K562 (cell line): ENCODE measurements around the gene ABCB9. TPM values are rescaled to one million over a fixed set of nuclear protein-coding genes. Genes with fewer than 3 reads are reported as not detected.

Source experiments
- ATAC-seq: fragments of 200-7000 bp; cut with Tn5 transposase; 3 replicates; pipeline ENCODE4 v1.9.1; 2020; ENCODE audit warnings: moderate library complexity
- BruUV-seq: library from RNA; stranded (reverse); fragments of 400-500 nt; replicated peaks from 2 replicates; lab custom pipeline; 2021; lab: Mats Ljungman, UMichigan
- CTCF ChIA-PET: fragments of 300-600 bp; formaldehyde crosslinking; extraction: SDS; loops from one replicate; lab custom pipeline; 2021; ENCODE audit warnings: low intra/inter-chr PET ratio; lab: Yijun Ruan, JAX
- POLR2A ChIA-PET: fragments of 300-600, 350-650 bp; sonication (Branson Sonifier 250); formaldehyde crosslinking; extraction: SDS; loops from one replicate; lab custom pipeline; 2021; ENCODE audit warnings: antibody characterized with exemption, inconsistent platforms; lab: Yijun Ruan, JAX
- DNase-seq, 4 experiments: peaks; one replicate each; pipeline versions ENCODE4 v3.0.0 to v3.0.0-alpha.2; 2011 to 2018; ENCODE audit warnings: low spot score in 3 of 4, mixed read lengths in 3 of 4; ENCODE audit errors: extremely low read depth in 1 of 4
- FAIRE-seq: peaks from 2 replicates; lab custom pipeline; 2011; peaks lifted over from hg19 to GRCh38; lab: Jason Lieb, UNC
- H2AFZ ChIP-seq: 2 replicates; pipeline ENCODE4 v1.6.0; 2011; ENCODE audit warnings: low read depth, low read length, control low read depth, inconsistent platforms
- H3K27ac ChIP-seq: fragments of 200-600 bp; 3 replicates; pipeline ENCODE4 v1.8.0; 2011; ENCODE audit warnings: low read depth, mild to moderate bottlenecking, control low read depth, inconsistent platforms, low read length, moderate library complexity, mixed read lengths; ENCODE audit errors: extremely low read depth
- H3K27me3 ChIP-seq, 2 experiments: fragments of 300-600 bp in 1 of 2; 2 replicates in 1 of 2; 3 replicates in 1 of 2; pipeline versions ENCODE4 v1.6.0 to v1.8.0; 2011; ENCODE audit warnings: inconsistent platforms in 2 of 2, low read length in 2 of 2, mild to moderate bottlenecking in 1 of 2, mixed read lengths in 1 of 2, moderate library complexity in 1 of 2; ENCODE audit not compliant: control insufficient read depth in 2 of 2, insufficient read depth in 2 of 2
- H3K36me3 ChIP-seq: fragments of 300-600 bp; 3 replicates; pipeline ENCODE4 v1.8.0; 2011; ENCODE audit warnings: mild to moderate bottlenecking, low read length, inconsistent platforms; ENCODE audit not compliant: control insufficient read depth, insufficient read depth
- H3K4me1 ChIP-seq, 2 experiments: fragments of 200-600 bp in 1 of 2; replicated peaks in 1 of 2; 2 replicates in 1 of 2; 3 replicates in 1 of 2; pipeline versions ENCODE4 v1.5.1 to v1.8.0; 2011; ENCODE audit warnings: inconsistent platforms in 2 of 2, low read length in 2 of 2, mild to moderate bottlenecking in 1 of 2, mixed read lengths in 1 of 2, moderate library complexity in 1 of 2; ENCODE audit not compliant: control insufficient read depth in 2 of 2, insufficient read depth in 2 of 2
- H3K4me2 ChIP-seq: 2 replicates; pipeline ENCODE4 v1.6.1; 2011; ENCODE audit warnings: low read length, control low read depth, inconsistent platforms, mixed read lengths; ENCODE audit not compliant: insufficient read depth
- H3K4me3 ChIP-seq: fragments of 200-600 bp; sonication (generic), shearing (Covaris generic); 2 replicates; pipeline ENCODE4 v1.5.1; 2016; ENCODE audit warnings: control low read depth, inconsistent platforms
- H3K79me2 ChIP-seq: fragments of 200-600 bp; 3 replicates; pipeline ENCODE4 v1.8.0; 2011; ENCODE audit warnings: low read length, inconsistent platforms; ENCODE audit not compliant: control insufficient read depth, insufficient read depth
- H3K9ac ChIP-seq, 2 experiments: 2 replicates each; pipeline versions ENCODE4 v1.6.0 to v1.6.1; 2011; ENCODE audit warnings: low read depth in 2 of 2, low read length in 2 of 2, control low read depth in 1 of 2, inconsistent platforms in 1 of 2, mild to moderate bottlenecking in 1 of 2, mixed read lengths in 1 of 2; ENCODE audit not compliant: insufficient read depth in 1 of 2
- H3K9me1 ChIP-seq: one replicate; pipeline ENCODE4 v1.6.0; 2011; ENCODE audit warnings: inconsistent platforms, mild to moderate bottlenecking, low read length, moderate library complexity; ENCODE audit not compliant: control insufficient read depth, insufficient read depth
- H3K9me3 ChIP-seq: replicated peaks from 2 replicates; pipeline ENCODE4 v1.5.1; 2011; ENCODE audit warnings: low read depth, low read length, inconsistent platforms; ENCODE audit not compliant: control insufficient read depth, insufficient read depth
- H4K20me1 ChIP-seq: replicated peaks from 2 replicates; pipeline ENCODE4 v1.6.1; 2011; ENCODE audit warnings: low read length, inconsistent platforms, mixed read lengths; ENCODE audit not compliant: control insufficient read depth, insufficient read depth
- ATF1 ChIP-seq, 2 experiments: fragments of 450-650 bp in 1 of 2; IDR thresholded peaks; 2 replicates each; pipeline ENCODE4 v1.6.1; 2016; ENCODE audit warnings: missing compliant biosample characterization in 1 of 2, missing genetic modification characterization in 1 of 2
- DDX20 ChIP-seq: fragments of 450-650 bp; IDR thresholded peaks from 2 replicates; pipeline ENCODE4 v1.6.1; 2016; ENCODE audit warnings: missing genetic modification characterization, low read depth, mild to moderate bottlenecking, missing compliant biosample characterization, moderate library complexity
- FIP1L1 ChIP-seq: fragments of 200-400 bp; formaldehyde crosslinking; IDR thresholded peaks from 2 replicates; pipeline ENCODE4 v1.6.1; 2018; ENCODE audit warnings: mild to moderate bottlenecking, low read depth, low read length; ENCODE audit not compliant: poor library complexity, severe bottlenecking
- FOXK2 ChIP-seq, 2 experiments: fragments of 450-650 bp; IDR thresholded peaks in 1 of 2; conservative IDR thresholded peaks in 1 of 2; 2 replicates each; pipeline ENCODE4 v1.6.1; 2016; ENCODE audit warnings: low read depth in 2 of 2, mild to moderate bottlenecking in 1 of 2
- GTF2E2 ChIP-seq: fragments of 200-800 bp; sonication (Bioruptor generic); IDR thresholded peaks from 2 replicates; pipeline ENCODE4 v1.6.1; 2016; ENCODE audit warnings: missing genetic modification characterization, missing compliant biosample characterization
- MBD2 ChIP-seq: sonication (generic); IDR thresholded peaks from 2 replicates; pipeline ENCODE4 v1.6.1; 2016; ENCODE audit warnings: low read depth, borderline replicate concordance
- SRSF1 ChIP-seq: fragments of 200-400 bp; formaldehyde crosslinking; IDR thresholded peaks from 2 replicates; pipeline ENCODE4 v1.6.1; 2017; ENCODE audit warnings: mild to moderate bottlenecking, low read depth, low read length, moderate library complexity
- U2AF2 ChIP-seq: fragments of 200-400 bp; formaldehyde crosslinking; optimal IDR thresholded peaks from 2 replicates; pipeline ENCODE3; 2017; ENCODE audit warnings: low read depth, mild to moderate bottlenecking, low read length
- ZKSCAN8 ChIP-seq: fragments of 200-800 bp; sonication (Bioruptor generic); IDR thresholded peaks from 2 replicates; pipeline ENCODE4 v1.6.1; 2016; ENCODE audit warnings: missing genetic modification characterization, missing compliant biosample characterization
- ZNF232 ChIP-seq: sonication (generic); formaldehyde crosslinking; IDR thresholded peaks from 2 replicates; pipeline ENCODE4 v1.8.0; 2022; ENCODE audit warnings: mild to moderate bottlenecking, missing genetic modification reagents
- ZNF239 ChIP-seq: fragments of 250-450 bp; sonication (Bioruptor Pico); IDR thresholded peaks from 2 replicates; pipeline ENCODE4 v1.4.0; 2020; ENCODE audit warnings: mild to moderate bottlenecking
- WGBS: fragments of 100-300 bp; shearing (Covaris generic); methylation state at CpG from one replicate; pipeline ENCODE4 v1.1.6; 2016; ENCODE audit warnings: low coverage, mixed read lengths; ENCODE audit not compliant: insufficient coverage; ENCODE audit errors: missing lambda C conversion rate; 5-methylcytosine and 5-hydroxymethylcytosine counted together
- in situ Hi-C: fragments of 300-500 bp; cut with MboI; formaldehyde crosslinking; loops from 4 replicates; pipeline ENCODE4 v1.15.0; 2018; ENCODE audit warnings: inconsistent platforms, mixed read lengths
- intact Hi-C: fragments of 100-400 bp; cut with micrococcal nuclease; formaldehyde crosslinking; loops from 2 replicates; pipeline ENCODE4 v1.14.2; 2022
- polyA plus RNA-seq, 8 experiments: library from polyadenylated mRNA; depleted of rRNA in 4 of 8; stranded (reverse) in 5 of 8; unstranded in 3 of 8; fragments of >200 nt; fragmentation: Nextera tagmentation in 2 of 8; fragmentation: Illumina TruSeq in 1 of 8; extraction: Ambion mirVana in 2 of 8; extraction: Trizol in 1 of 8; gene quantifications; 2 replicates each; pipeline versions ENCODE4 v1.2.1 to v1.2.3, GENCODE V29; 2011 to 2014; ENCODE audit warnings: inconsistent platforms in 1 of 8, missing spikeins in 1 of 8
- total RNA-seq, 7 experiments: library from RNA; depleted of rRNA in 6 of 7; stranded (reverse); fragments of >200 nt in 6 of 7; fragmentation: Illumina TruSeq in 2 of 7; extraction: Trizol in 2 of 7; gene quantifications; 2 replicates each; pipeline versions ENCODE4 v1.2.1 to v1.2.3, GENCODE V29; 2011 to 2021; ENCODE audit warnings: low replicate concordance in 1 of 7
- TF ChIP-seq, protein P1 (sequence below): sonication (generic); formaldehyde crosslinking; IDR thresholded peaks from 2 replicates; pipeline ENCODE4 v1.8.0; 2022; ENCODE audit warnings: mild to moderate bottlenecking, missing genetic modification reagents, borderline replicate concordance
- TF ChIP-seq, protein P2 (sequence below): fragments of 200-400 bp; formaldehyde crosslinking; IDR thresholded peaks from 2 replicates; pipeline ENCODE4 v1.6.1; 2017; ENCODE audit warnings: mild to moderate bottlenecking, low read depth, low read length, moderate library complexity
- TF ChIP-seq, protein P3 (sequence below): IDR thresholded peaks from 2 replicates; pipeline ENCODE4 v1.6.1; 2014; ENCODE audit warnings: antibody characterized with exemption

ABCB9 gene
- total and polyA plus RNA-seq, 9 of the 15 experiments (the other 6 are each of a cell fraction or from before 2014, with no cell fraction given): 0.20 to 12.6 (median 6.2) TPM

DNA sequence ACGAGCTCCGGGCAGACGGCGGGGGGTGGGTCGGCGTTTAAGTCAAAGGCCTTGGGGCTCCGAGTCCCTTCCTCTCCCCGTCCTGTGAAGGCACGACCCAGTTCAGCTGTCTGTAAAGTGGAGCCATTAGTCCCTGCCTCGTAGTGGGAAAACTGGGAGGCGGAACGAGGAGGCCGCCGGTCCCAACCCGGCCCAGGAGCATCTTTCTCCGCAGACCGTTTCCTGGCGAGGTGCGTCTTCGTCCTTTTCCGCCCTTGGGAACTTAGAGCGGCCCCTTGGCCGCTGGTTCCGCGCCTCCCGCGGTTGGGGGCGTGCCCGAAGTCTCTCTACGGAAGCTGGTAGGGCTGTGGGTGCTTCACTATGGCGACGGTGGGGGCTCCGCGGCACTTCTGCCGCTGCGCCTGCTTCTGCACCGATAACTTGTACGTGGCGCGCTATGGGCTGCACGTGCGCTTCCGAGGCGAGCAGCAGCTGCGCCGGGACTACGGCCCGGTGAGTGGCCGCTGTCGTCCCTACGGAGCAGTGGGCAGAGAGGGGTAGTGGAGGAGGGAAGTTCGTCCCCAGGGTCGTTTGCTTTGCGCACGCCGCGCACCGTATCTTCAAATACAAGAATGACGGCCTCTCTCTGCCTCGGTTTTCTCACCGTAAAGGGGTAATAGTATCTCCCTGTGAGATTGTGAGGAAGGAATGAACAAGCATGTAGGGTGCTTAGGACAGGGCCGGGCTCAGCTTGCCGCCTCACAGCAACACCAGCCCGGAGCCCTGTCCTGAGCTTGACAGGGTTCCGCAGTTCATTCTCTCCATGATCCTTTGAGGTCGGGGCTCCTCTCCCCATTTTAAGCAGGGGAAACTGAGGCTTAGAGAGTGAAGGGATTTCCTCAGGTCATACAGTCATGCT lies 8.9 kb upstream of the ABCB9 start, which contains the start of gene OGFOD2:
Gene OGFOD2 (plus strand): TSS at position 353 of the 898 bp plus-strand sequence. CDS start 8 bp downstream, at position 361.
- H4K20me1 ChIP-seq: no peaks in the 10 kb centered on the region; the same call in 1 of the 2 replicates
- peak within 1 kb of the TSS; percentile 94 to 98 for H3K9ac ChIP-seq
- H3K4me3 ChIP-seq: peak within 1 kb of the TSS; percentile 66
- peak within 1 kb of the TSS; percentile 98 for H2AFZ ChIP-seq
- H3K4me2 ChIP-seq: peak within 1 kb of the TSS; percentile 100
- H3K27me3 ChIP-seq: no peaks in the 10 kb centered on the region
- H3K27ac ChIP-seq: peak within 1 kb of the TSS; percentile 97
- ChIA-PET CTCF (no interaction called here), POLR2A (interaction anchor here (0.5 to 3.2 kb wide), 23 partner anchors 9 to 263 kb away, joined by 3 to 22 read pairs (median 4); partner anchors contain the start of genes ABCB9, DENR, MPHOSPH9 and MTRFR)
- H3K9me3 ChIP-seq: no peaks in the 10 kb centered on the region
- WGBS: under 1% methylated on average over 65 of the region's 66 CpGs
- no peaks in the 10 kb centered on the region for H3K9me1 ChIP-seq
- ATAC-seq (peak; percentile 85), FAIRE-seq (no peak), DNase-seq (peak; percentile 85 to 97 (median 88))
- H3K4me1 ChIP-seq: peaks cover 17 to 45% of the 10 kb centered on the region in 2 experiments
- in situ Hi-C loops (no loop called here), intact Hi-C loops (no loop called here)
- peaks cover 34% of the 10 kb centered on the region; the same call in 2 of the 3 replicates for H3K36me3 ChIP-seq
- peaks cover 34% of the 10 kb centered on the region for H3K79me2 ChIP-seq
- BruUV-seq: TSS peak; percentile 59
- TF ChIP-seq, protein P1, sequence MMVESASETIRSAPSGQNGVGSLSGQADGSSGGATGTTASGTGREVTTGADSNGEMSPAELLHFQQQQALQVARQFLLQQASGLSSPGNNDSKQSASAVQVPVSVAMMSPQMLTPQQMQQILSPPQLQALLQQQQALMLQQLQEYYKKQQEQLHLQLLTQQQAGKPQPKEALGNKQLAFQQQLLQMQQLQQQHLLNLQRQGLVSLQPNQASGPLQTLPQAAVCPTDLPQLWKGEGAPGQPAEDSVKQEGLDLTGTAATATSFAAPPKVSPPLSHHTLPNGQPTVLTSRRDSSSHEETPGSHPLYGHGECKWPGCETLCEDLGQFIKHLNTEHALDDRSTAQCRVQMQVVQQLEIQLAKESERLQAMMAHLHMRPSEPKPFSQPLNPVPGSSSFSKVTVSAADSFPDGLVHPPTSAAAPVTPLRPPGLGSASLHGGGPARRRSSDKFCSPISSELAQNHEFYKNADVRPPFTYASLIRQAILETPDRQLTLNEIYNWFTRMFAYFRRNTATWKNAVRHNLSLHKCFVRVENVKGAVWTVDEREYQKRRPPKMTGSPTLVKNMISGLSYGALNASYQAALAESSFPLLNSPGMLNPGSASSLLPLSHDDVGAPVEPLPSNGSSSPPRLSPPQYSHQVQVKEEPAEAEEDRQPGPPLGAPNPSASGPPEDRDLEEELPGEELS (CRISPR knock-in tag): no peak
- TF ChIP-seq ZNF232 (0 out of 2 replicates have a peak, but pooled peaks have one; percentile 61), FOXK2 (conservative IDR thresholded peaks at IDR 0.05 in 1 of 2, IDR thresholded peaks at IDR 0.05 in 1 of 2; ENCODE audit: low read depth in 2 of 2) (peak in 1 of 2 experiments; percentile 30; a peak in 1 of 4 replicates), DDX20 (tag) (no peak), ZKSCAN8 (CRISPR knock-in tag) (0 out of 2 replicates have a peak, but pooled peaks have one; percentile 61), GTF2E2 (tag) (peak; percentile 81; the same call in 1 of the 2 replicates), SRSF1 (no peak), FIP1L1 (peak; percentile 68), ZNF239 (CRISPR knock-in tag) (no peak), ATF1 (CRISPR knock-in tag; IDR thresholded peaks at IDR 0.05) (no peak), ATF1 (tag; IDR thresholded peaks at IDR 0.05) (peak; percentile 64), MBD2 (peak; percentile 18; the same call in 1 of the 2 replicates), U2AF2 (no peak)
- TF ChIP-seq, protein P2, sequence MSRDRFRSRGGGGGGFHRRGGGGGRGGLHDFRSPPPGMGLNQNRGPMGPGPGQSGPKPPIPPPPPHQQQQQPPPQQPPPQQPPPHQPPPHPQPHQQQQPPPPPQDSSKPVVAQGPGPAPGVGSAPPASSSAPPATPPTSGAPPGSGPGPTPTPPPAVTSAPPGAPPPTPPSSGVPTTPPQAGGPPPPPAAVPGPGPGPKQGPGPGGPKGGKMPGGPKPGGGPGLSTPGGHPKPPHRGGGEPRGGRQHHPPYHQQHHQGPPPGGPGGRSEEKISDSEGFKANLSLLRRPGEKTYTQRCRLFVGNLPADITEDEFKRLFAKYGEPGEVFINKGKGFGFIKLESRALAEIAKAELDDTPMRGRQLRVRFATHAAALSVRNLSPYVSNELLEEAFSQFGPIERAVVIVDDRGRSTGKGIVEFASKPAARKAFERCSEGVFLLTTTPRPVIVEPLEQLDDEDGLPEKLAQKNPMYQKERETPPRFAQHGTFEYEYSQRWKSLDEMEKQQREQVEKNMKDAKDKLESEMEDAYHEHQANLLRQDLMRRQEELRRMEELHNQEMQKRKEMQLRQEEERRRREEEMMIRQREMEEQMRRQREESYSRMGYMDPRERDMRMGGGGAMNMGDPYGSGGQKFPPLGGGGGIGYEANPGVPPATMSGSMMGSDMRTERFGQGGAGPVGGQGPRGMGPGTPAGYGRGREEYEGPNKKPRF: no peak
- TF ChIP-seq, protein P3, sequence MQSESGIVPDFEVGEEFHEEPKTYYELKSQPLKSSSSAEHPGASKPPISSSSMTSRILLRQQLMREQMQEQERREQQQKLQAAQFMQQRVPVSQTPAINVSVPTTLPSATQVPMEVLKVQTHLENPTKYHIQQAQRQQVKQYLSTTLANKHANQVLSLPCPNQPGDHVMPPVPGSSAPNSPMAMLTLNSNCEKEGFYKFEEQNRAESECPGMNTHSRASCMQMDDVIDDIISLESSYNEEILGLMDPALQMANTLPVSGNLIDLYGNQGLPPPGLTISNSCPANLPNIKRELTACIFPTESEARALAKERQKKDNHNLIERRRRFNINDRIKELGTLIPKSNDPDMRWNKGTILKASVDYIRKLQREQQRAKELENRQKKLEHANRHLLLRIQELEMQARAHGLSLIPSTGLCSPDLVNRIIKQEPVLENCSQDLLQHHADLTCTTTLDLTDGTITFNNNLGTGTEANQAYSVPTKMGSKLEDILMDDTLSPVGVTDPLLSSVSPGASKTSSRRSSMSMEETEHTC: 0 out of 2 replicates have a peak, but pooled peaks have one; percentile 11
